Measurements from ENCODE around the gene SLBP. TPM values are rescaled to one million over a fixed set of nuclear protein-coding genes. Genes with fewer than 3 reads are reported as not detected.

Gene SLBP
- total and polyA plus RNA-seq, 12 donors, result 10.9 to 17.7 (median 12.8) TPM

DNA sequence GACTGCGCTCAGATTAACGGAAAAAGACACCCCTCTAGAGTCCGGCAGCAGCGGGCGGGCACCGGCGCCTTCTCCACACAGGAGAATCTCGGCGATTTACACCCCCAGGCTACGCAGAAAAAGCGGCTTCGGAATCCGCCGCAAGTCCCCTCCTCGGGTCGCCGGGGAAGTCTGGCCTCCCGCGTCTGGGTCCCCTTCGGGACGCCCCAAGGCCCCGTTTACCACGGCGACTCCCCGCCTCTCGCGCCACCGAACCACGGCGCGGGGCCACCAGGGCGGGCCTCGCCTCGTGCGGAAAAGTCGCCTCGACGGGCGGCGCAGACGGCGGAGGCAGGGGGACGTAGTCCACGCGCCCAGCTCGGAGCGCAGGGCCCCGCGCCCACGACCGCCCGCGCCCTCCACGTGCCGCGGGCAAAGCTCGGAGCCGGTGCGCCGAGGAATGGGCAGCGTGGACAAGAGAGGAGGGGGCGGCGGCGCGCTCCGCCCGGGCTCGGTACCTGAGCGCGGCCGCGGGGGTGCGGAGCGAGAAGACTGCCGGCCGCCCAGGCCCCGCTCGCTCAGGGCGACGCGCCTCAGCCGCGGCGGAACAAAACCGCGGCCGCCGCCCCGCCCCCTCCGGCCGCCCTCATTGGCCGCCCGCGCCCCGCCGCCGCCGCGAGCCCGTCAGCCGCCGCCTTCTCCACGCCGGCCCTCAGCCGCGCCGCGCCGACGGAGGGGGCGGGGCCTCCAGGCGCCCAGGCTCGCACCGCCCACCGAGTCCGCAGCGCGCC is 28.2 kb downstream of the SLBP start, which contains the start of gene FAM53A:
Gene FAM53A (minus strand): TSS at position 578 of the 770 bp plus-strand sequence. CDS start 15,572 bp downstream, outside the sequence.
- TF ChIP-seq, protein P1, sequence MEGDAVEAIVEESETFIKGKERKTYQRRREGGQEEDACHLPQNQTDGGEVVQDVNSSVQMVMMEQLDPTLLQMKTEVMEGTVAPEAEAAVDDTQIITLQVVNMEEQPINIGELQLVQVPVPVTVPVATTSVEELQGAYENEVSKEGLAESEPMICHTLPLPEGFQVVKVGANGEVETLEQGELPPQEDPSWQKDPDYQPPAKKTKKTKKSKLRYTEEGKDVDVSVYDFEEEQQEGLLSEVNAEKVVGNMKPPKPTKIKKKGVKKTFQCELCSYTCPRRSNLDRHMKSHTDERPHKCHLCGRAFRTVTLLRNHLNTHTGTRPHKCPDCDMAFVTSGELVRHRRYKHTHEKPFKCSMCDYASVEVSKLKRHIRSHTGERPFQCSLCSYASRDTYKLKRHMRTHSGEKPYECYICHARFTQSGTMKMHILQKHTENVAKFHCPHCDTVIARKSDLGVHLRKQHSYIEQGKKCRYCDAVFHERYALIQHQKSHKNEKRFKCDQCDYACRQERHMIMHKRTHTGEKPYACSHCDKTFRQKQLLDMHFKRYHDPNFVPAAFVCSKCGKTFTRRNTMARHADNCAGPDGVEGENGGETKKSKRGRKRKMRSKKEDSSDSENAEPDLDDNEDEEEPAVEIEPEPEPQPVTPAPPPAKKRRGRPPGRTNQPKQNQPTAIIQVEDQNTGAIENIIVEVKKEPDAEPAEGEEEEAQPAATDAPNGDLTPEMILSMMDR (IDR thresholded peaks at IDR 0.05), result peak in 2 of 9 donors; percentile 7
- Histone ChIP-seq H3K9me3 (no peaks in the 10 kb centered on the region), H3K4me3 (peak within 1 kb of the TSS; percentile 12 to 72 (median 66)), H3K36me3 (no peaks in the 10 kb centered on the region), H3K4me1 (peaks cover 0 to 18% (median 8%) of the 10 kb centered on the region in 9 donors), H3K27ac (peak within 1 kb of the TSS; percentile 15 to 83 (median 64)), H3K27me3 (no peaks in the 10 kb centered on the region)
- WGBS, 2 donors, result 1% methylated on average over 60 to 109 of the region's 118 CpGs
- intact Hi-C loops (cut with DNase I), result no loop called here
- ATAC-seq (peak; percentile 91 to 98 (median 94)), DNase-seq (peak; percentile 89 to 96)

DNA sequence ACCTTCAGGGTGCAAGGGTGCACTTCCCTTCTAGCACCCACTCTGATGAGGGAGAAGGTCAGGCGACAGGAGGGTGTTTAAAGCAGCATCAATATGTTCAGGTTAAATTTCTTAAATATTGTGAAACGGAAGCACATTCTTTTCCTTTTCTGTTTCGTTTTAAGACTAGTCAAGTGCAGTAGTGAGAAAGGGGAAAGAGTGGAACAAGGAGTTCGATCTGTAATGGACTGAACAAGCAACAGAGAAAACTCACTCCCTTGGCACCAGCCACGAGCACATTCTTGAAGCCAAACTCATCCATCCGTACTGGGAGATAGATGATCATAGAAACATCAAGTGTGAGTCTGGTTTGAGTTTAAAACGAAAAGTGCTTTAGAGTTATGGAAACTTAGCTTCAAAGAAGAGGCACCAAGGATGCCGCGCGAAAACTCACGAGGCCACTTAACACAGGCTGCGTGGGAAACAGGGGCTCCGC is 28.8 kb downstream of the SLBP start:
- Histone ChIP-seq H3K9me3 (no peaks in the 10 kb centered on the region), H3K36me3 (no peaks in the 10 kb centered on the region), H3K27me3 (no peaks in the 10 kb centered on the region), H3K27ac (peak overlapping the region in 9 of 10 donors; percentile 15 to 83 (median 62)), H3K4me3 (peak overlapping the region in 9 of 10 donors; percentile 55 to 72 (median 66)), H3K4me1 (peaks cover 0 to 18% (median 8%) of the 10 kb centered on the region in 9 donors)
- TF ChIP-seq, protein P1 (IDR thresholded peaks at IDR 0.05), result no peak
- 11 to 15% methylated on average over 13 of the region's 13 CpGs for WGBS, 2 donors
- ATAC-seq, result peak in 2 of 8 donors; percentile 14 to 17
- DNase-seq, result peak in 1 of 2 donors; percentile 9
- intact Hi-C loops (cut with DNase I), result no loop called here

DNA sequence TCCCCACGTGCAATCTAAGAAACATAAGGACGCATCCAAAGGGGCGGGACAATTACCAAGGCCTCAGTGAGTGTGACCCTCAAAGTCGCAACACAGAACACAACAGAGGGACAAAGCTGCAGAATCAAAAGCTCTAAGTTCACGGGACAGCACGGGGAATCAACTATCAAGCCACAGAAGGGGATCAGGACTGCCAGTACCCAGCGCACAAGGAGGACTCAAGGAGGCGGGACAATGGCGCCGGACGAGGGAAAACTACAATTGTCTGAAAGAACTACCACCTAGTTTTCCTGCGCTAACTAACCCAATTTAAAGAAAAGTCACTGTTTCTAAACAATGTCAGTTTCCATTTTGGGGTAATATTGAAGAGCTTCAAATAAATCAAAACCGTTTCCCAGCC is 29.3 kb downstream of the SLBP start:
- DNase-seq, result no peak
- ATAC-seq, result no peak
- no peaks in the 10 kb centered on the region for H3K36me3 ChIP-seq
- H3K9me3 ChIP-seq, result no peaks in the 10 kb centered on the region
- peaks cover 0 to 18% (median 8%) of the 10 kb centered on the region in 9 donors for H3K4me1 ChIP-seq
- intact Hi-C loops (cut with DNase I), result no loop called here
- H3K27ac ChIP-seq, result peak overlapping the region in 2 of 10 donors; percentile 72 to 74
- H3K27me3 ChIP-seq, result no peaks in the 10 kb centered on the region
- H3K4me3 ChIP-seq, result peak overlapping the region in 7 of 10 donors; percentile 60 to 69 (median 66)
- TF ChIP-seq, protein P1 (IDR thresholded peaks at IDR 0.05), result no peak
- WGBS, 2 donors, result 90 to 94% methylated on average over 13 of the region's 13 CpGs

DNA sequence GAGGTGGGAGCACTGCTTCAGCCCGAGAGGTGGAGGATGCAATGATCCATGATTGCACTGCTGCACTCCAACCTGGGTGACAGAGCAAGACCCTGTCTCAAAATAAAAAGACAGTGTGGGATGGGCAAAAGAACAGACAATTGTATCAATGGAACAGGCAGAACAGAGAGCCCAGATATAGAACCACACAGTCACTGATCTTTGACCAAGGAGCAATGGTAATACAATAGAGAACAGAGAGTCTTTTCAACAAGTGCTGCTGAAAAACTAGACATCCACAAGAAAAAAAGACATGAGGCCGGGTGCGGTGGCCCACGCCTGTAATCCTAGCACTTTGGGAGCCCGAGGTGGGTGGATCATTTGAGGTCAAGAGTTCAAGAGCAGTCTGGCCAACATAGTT is 33.9 kb downstream of the SLBP start:
- Histone ChIP-seq H3K27me3 (no peaks in the 10 kb centered on the region), H3K36me3 (no peaks in the 10 kb centered on the region), H3K4me3 (no peak overlapping the region), H3K9me3 (no peaks in the 10 kb centered on the region), H3K4me1 (peaks cover 0 to 6% (median under 1%) of the 10 kb centered on the region in 9 donors), H3K27ac (no peak overlapping the region)
- no peak for DNase-seq
- intact Hi-C loops (cut with DNase I), result no loop called here
- TF ChIP-seq, protein P1 (IDR thresholded peaks at IDR 0.05), result no peak
- WGBS, 2 donors, result 81 to 84% methylated on average over 5 of the region's 5 CpGs
- no peak for ATAC-seq

All from heart right ventricle (tissue), 16 donors.